Measurements from ENCODE around the gene SPATA6L.

SPATA6L gene

DNA sequence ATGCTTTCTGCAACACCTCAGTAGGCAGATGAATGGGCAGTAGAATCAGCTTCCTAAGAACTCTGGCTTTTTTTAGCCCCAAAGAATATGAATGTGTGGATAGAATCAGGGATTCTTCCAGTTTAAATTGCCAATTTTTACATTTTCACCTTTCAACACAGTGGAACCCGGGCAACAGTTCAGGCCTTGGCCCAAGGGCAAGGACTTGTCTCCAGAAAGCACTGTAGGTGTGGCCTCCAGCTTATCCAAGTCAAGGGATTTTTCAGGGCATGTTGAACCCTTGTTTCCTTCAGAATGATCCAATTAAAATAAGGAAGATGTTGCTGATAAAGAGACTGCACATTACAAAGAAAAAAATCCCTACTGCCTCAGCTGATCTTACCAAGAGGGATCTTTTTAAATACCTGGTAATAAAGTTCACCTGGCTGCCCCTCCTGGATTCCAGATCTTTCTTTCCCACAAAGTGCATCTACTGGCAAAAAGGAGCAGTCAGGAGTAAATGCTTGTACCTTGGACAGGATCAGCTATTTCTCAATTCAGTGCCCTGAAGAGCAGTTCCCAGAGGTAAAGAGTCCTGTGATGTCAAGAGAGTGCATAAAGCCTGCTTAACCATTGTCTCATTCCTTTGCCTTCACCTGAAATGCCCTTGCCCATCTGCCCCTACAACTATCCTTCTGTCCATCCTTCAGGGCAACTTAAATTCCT is 84.3 kb downstream of the SPATA6L start:
- no peak for DNase-seq (ENCODE audit: low read depth)
- TF ChIP-seq, protein P1, sequence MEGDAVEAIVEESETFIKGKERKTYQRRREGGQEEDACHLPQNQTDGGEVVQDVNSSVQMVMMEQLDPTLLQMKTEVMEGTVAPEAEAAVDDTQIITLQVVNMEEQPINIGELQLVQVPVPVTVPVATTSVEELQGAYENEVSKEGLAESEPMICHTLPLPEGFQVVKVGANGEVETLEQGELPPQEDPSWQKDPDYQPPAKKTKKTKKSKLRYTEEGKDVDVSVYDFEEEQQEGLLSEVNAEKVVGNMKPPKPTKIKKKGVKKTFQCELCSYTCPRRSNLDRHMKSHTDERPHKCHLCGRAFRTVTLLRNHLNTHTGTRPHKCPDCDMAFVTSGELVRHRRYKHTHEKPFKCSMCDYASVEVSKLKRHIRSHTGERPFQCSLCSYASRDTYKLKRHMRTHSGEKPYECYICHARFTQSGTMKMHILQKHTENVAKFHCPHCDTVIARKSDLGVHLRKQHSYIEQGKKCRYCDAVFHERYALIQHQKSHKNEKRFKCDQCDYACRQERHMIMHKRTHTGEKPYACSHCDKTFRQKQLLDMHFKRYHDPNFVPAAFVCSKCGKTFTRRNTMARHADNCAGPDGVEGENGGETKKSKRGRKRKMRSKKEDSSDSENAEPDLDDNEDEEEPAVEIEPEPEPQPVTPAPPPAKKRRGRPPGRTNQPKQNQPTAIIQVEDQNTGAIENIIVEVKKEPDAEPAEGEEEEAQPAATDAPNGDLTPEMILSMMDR (IDR thresholded peaks at IDR 0.05; ENCODE audit: low read length, missing control alignments), result no peak
- H3K4me3 ChIP-seq (replicated peaks; ENCODE audit: low read depth, low read length), result no peak overlapping the region

DNA sequence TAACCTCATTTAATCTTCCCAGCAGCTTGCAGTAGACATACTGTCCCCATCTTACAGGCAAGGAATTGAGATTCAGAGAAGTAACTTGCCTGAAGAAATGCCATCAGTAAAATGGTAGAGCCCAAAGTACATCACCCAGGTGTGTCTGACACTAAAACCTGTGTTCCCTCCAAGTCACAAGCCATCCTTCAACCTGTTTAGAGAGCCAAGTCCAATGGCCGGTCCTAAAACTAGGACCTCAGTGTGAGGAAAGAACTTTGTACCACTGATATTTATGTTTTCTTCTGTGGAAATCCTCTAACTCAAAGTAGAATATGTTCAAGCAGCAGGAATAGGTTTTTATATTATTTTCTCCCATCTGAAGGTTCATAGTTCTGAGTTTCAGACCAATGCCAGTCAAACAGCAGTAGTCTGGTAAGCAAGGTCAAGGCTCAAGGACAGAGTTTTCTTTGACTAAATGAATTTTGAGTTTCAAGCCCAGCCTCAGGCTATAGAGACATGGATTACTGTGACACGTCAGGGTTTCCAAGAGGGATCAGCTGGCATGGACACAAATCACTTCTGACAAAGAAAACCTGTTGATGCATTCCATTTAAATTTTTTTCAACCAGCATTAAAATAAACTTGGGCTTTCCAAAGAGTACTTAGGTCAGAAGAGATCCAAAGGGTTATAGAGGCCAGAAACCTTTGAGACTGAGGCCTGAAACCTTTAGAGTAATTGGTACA is 85.1 kb downstream of the SPATA6L start:
- TF ChIP-seq, protein P1 (IDR thresholded peaks at IDR 0.05; ENCODE audit: low read length, missing control alignments), result no peak
- no peak for DNase-seq (ENCODE audit: low read depth)
- no peak overlapping the region for H3K4me3 ChIP-seq (replicated peaks; ENCODE audit: low read depth, low read length)

DNA sequence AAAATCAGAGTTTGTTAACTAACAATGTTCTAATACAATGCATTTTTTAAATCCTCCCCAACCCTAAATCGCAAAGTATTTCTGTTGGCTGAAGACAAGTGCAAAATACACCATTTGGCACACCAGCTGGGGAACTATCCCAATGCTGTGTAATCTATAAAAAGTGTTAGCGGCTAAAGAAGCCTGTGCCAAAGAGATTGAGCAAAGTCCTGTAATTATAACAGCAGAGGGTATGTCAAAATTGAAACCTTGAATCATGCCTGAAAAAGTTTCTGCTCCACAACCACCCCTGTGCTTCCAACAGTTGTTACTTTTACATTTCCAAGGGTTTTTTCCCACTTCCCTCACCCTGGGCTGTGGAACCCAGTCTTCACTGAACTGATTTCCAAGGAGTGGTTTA is 87.3 kb downstream of the SPATA6L start:
- TF ChIP-seq, protein P1 (IDR thresholded peaks at IDR 0.05; ENCODE audit: low read length, missing control alignments), result no peak
- no peak for DNase-seq (ENCODE audit: low read depth)
- no peak overlapping the region for H3K4me3 ChIP-seq (replicated peaks; ENCODE audit: low read depth, low read length)

DNA sequence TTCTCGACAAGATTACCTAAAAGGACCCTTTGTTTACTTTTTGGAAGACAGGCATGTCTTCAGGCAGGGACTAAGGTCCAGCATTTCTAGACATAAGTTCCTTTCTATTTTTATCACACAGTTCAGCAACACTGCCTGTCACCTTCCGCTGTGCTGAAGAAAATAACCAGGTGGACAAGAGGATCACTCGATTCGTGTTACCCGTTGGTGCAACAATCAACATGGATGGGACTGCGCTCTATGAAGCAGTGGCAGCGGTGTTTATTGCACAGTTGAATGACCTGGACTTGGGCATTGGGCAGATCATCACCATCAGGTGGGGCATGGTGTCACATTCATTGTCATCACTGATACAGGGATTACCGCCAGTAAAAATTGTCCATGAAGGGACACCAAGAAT is 89.8 kb downstream of the SPATA6L start:
- no peak overlapping the region for H3K4me3 ChIP-seq (replicated peaks; ENCODE audit: low read depth, low read length)
- DNase-seq (ENCODE audit: low read depth), result no peak
- TF ChIP-seq, protein P1 (IDR thresholded peaks at IDR 0.05; ENCODE audit: low read length, missing control alignments), result no peak

DNA sequence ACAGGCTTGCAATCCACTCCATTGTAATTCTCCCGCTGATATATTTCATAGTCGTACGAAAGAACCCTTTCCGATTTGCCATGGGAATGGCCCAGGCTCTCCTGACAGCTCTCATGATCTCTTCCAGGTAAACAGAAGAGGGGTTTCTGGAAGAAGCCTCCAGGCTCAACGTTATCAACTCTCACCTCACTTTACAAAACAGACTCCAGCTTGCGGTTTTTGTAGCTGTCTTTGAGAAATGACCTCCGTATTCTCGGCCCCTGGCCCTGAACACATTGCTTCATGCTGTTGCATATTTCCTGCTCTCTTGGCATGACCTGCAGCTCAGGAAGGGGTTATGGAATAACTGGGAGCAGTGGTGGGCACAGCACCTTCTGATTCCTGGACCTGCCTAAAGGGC is 90.3 kb downstream of the SPATA6L start:
- DNase-seq (ENCODE audit: low read depth), result no peak
- TF ChIP-seq, protein P1 (IDR thresholded peaks at IDR 0.05; ENCODE audit: low read length, missing control alignments), result no peak

DNA sequence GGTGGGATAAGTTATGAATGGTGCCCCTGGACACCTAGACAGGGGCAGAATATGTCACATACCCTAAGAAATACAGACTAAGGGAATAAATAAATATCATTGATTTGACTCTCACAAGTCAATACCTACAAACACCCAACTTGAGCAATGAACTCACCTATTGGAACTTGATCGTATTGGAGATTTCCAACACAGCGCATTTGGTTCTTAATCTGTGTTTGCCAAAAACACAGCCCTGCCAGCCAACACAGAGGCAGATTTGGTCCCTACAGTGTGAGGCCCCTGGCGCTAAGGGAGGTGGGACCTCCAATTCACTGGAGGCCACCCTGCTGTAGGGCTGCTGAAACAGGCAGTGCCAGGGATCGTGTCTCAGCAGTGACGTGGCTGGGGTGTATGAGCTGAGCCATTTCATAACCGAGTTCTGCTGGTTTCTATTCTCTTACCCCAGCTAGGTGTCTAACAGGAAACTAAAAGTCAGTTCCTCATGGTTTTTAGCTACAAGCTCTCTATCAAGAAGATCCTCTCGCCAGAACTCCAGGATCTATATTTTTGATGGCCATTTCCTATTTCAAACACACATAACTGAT is 91.5 kb downstream of the SPATA6L start:
- TF ChIP-seq, protein P1 (IDR thresholded peaks at IDR 0.05; ENCODE audit: low read length, missing control alignments), result no peak
- DNase-seq (ENCODE audit: low read depth), result no peak
- no peak overlapping the region for H3K4me3 ChIP-seq (replicated peaks; ENCODE audit: low read depth, low read length)

More for the DNA sequence above, 90.3 kb downstream of the SPATA6L start:
- H3K4me3 ChIP-seq (replicated peaks; ENCODE audit: low read depth, low read length), result no peak overlapping the region
